ENCODE data around the gene HOXB3.

HOXB3 gene

GRCh38 chr17:48520631-48521079, 69.4 kb downstream of the HOXB3 start:
- H3K27ac ChIP-seq: no peak overlapping the region
- no peak for DNase-seq (ENCODE audit: low spot score)
- no peak for TF ChIP-seq CTCF (IDR thresholded peaks at IDR 0.05)
- no peak overlapping the region for H3K4me3 ChIP-seq

DNA sequence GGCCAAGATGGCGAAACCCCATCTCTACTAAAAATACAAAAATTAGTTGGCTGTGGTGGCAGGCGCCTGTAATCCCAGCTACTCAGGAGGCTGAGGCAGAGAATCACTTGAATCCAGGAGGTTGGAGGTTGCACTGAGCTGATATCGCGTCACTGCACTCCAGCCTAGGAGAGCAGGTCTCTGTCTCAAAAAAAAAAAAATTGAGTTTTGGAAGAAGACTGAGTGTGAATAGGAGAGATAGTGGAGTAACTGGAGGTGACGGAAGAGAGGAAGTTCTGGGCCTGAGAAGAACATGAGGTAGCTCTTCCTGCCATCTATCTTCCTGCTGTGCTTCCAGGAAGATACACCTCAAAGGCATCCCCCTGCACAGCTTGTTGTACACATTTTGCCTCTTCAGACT, 70.6 kb downstream of the HOXB3 start:
- TF ChIP-seq CTCF (IDR thresholded peaks at IDR 0.05): no peak
- Histone ChIP-seq H3K4me3 (no peak overlapping the region), H3K27ac (no peak overlapping the region)
- no peak for DNase-seq (ENCODE audit: low spot score)

- no peak for TF ChIP-seq CTCF (IDR thresholded peaks at IDR 0.05)
- no peak overlapping the region for H3K4me3 ChIP-seq
- DNase-seq (ENCODE audit: low spot score): no peak
- H3K27ac ChIP-seq: no peak overlapping the region
These were observed 72.6 kb downstream of the HOXB3 start for GRCh38 chr17:48517478-48517877.

DNA sequence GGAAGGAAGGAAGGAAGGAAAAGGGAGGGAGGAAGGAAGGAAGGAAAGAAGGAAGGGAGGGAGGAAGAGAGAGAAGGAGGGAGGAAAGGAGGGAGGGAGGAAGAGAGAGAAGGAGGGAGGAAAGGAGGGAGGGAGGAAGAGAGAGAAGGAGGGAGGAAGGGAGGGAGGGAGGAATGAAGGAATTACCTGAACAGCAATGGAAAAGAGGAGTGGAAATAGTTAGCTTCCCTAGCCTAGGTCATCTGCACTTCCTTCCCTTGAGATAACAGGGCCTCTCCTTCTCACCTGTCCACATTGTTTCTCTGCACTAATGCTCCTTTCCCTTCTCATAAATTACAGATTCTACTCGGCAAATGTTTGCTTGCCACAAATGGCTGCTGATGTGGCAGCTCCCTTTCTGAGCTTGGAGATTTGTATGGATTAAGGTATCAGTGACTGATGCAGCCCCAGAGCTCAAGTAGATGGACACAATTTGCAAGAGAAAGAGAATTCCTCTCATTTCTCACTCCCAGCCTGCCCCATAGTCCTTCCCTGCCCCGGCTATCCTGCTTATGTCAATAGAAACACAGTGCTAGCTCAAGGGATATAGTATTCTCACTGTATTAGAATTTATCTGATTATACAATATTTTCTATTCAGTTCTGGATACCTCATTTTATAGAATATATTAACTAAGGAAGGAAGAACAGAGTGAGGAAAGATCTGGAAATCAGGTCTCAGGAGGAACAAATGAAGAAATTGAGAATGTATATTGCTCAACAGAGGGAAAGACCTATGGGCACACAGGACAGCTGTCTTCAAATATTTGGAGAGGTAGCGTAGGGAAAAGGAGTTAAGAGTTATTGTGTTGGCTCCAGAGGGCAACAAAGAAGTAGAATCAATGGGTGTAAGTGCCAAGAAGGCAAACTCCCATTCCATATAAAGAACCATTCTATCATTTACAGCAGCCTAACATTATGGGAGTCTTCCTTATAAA, 73.8 kb downstream of the HOXB3 start:
- DNase-seq (ENCODE audit: low spot score): no peak
- Histone ChIP-seq H3K27ac (no peak overlapping the region), H3K4me3 (no peak overlapping the region)
- TF ChIP-seq CTCF (IDR thresholded peaks at IDR 0.05): no peak

GRCh38 chr17:48514477-48514876, 75.6 kb downstream of the HOXB3 start:
- no peak for TF ChIP-seq CTCF (IDR thresholded peaks at IDR 0.05)
- no peak overlapping the region for H3K27ac ChIP-seq
- H3K4me3 ChIP-seq: no peak overlapping the region
- DNase-seq (ENCODE audit: low spot score): no peak

DNA sequence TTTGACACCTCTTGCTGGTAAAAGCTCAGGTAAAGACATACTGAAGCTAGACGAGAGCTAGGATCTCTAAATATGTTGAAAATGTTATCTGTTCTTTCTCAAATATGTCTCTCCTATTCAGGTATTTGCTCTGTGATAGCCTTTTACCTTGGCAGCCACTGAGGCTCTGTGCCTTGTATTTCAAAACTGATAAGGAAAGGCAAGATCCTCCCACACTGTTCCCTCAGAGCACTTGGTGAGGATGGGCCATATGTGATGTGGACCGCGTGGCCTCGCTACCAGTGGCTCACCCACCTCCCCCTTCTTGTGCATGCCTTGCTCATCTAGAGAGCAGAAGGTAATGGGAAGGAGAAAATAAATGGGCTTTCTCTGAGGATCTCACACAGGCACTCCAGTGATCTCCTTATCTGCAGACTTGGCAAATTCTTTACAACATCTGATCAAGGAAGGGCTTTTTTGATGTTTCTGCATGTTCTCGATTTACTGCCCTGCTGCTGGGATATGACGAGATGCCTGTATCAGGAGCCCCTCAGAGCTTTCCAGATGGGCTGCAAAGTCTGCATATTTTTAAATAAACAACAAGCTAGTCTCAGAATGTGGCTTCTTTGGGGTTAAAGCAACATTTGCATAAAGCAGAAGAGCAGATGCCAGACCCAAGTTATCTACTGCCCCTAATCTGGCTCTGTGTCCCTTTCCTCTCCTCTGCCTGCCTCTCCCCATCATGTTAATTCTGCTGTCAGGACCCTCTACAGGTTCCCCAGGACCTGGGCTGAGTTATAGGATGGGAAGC, 76.2 kb downstream of the HOXB3 start:
- H3K4me3 ChIP-seq: no peak overlapping the region
- TF ChIP-seq CTCF (IDR thresholded peaks at IDR 0.05): no peak
- no peak for DNase-seq (ENCODE audit: low spot score)
- no peak overlapping the region for H3K27ac ChIP-seq
